ENCODE results near the gene ATP10D.

The ATP10D gene

GRCh38 chr4:47631161-47631560, 146.1 kb downstream of the ATP10D start:
- Histone ChIP-seq H3K9me3 (replicated peaks in 1 of 2; ENCODE audit: control insufficient read depth in 2 of 2, insufficient read depth in 1 of 2, low read depth in 1 of 2, low read length in 2 of 2) (no peaks in the 10 kb centered on the region), H2AFZ (ENCODE audit: low read length) (no peak overlapping the region), H2BK15ac (ENCODE audit: low read length) (no peak overlapping the region), H3K27me3 (ENCODE audit: control insufficient read depth in 3 of 3, insufficient read depth in 3 of 3, low read depth in 1 of 3, low read length in 3 of 3) (no peaks in the 10 kb centered on the region), H3K18ac (ENCODE audit: low read length) (no peak overlapping the region), H3K4ac (ENCODE audit: low read length) (no peak overlapping the region), H3K79me1 (ENCODE audit: low read depth, low read length) (no peaks in the 10 kb centered on the region), H3K4me2 (ENCODE audit: insufficient read depth, low read length, poor library complexity, severe bottlenecking) (no peak overlapping the region), H2BK12ac (ENCODE audit: low read length) (no peak overlapping the region), H3K23ac (ENCODE audit: low read depth, low read length, poor library complexity) (no peak overlapping the region), H2AK5ac (ENCODE audit: low read depth, low read length) (no peak overlapping the region), H3K14ac (ENCODE audit: low read length) (no peak overlapping the region), H4K8ac (ENCODE audit: low read depth, low read length) (no peak overlapping the region), H2BK5ac (ENCODE audit: low read length) (no peak overlapping the region), H3K36me3 (replicated peaks in 1 of 2; ENCODE audit: control insufficient read depth in 2 of 2, insufficient read depth in 2 of 2, low read length in 2 of 2) (no peaks in the 10 kb centered on the region), H3K27ac (replicated peaks; ENCODE audit: low read length) (no peak overlapping the region), H3K9ac (ENCODE audit: low read depth, low read length, poor library complexity) (no peak overlapping the region), H4K91ac (ENCODE audit: low read depth, low read length, poor library complexity) (no peak overlapping the region), H3K4me3 (ENCODE audit: low read length in 2 of 2) (no peak overlapping the region), H3K4me1 (ENCODE audit: control insufficient read depth in 2 of 2, insufficient read depth in 1 of 2, low read depth in 1 of 2, low read length in 2 of 2) (peaks cover 0 to 3% of the 10 kb centered on the region in 2 donors), H2BK120ac (ENCODE audit: low read depth, low read length) (no peak overlapping the region)
- WGBS, 2 donors (ENCODE audit: extremely low coverage in 2 of 2, insufficient read length in 2 of 2, insufficient replicate concordance in 1 of 2) = no CpG with 5 or more reads among the region's 4 CpGs
- DNase-seq (ENCODE audit: low spot score) = peak; percentile 4

- no peak overlapping the region for H4K8ac ChIP-seq (ENCODE audit: low read depth, low read length)
- no CpG with 5 or more reads among the region's 3 CpGs for WGBS, 2 donors (ENCODE audit: extremely low coverage in 2 of 2, insufficient read length in 2 of 2, insufficient replicate concordance in 1 of 2)
- no peak for DNase-seq (ENCODE audit: low spot score)
- no peak overlapping the region for H3K9ac ChIP-seq (ENCODE audit: low read depth, low read length, poor library complexity)
- H3K36me3 ChIP-seq (replicated peaks in 1 of 2; ENCODE audit: control insufficient read depth in 2 of 2, insufficient read depth in 2 of 2, low read length in 2 of 2) = no peaks in the 10 kb centered on the region
- no peak overlapping the region for H3K23ac ChIP-seq (ENCODE audit: low read depth, low read length, poor library complexity)
- H3K79me1 ChIP-seq (ENCODE audit: low read depth, low read length) = no peaks in the 10 kb centered on the region
- no peak overlapping the region for H3K18ac ChIP-seq (ENCODE audit: low read length)
- H4K91ac ChIP-seq (ENCODE audit: low read depth, low read length, poor library complexity) = no peak overlapping the region
- no peak overlapping the region for H3K14ac ChIP-seq (ENCODE audit: low read length)
- no peaks in the 10 kb centered on the region for H3K9me3 ChIP-seq (replicated peaks in 1 of 2; ENCODE audit: control insufficient read depth in 2 of 2, insufficient read depth in 1 of 2, low read depth in 1 of 2, low read length in 2 of 2)
- no peak overlapping the region for H3K4me2 ChIP-seq (ENCODE audit: insufficient read depth, low read length, poor library complexity, severe bottlenecking)
- no peak overlapping the region for H2BK120ac ChIP-seq (ENCODE audit: low read depth, low read length)
- no peak overlapping the region for H2BK12ac ChIP-seq (ENCODE audit: low read length)
- H3K27ac ChIP-seq (replicated peaks; ENCODE audit: low read length) = no peak overlapping the region
- no peaks in the 10 kb centered on the region for H3K27me3 ChIP-seq (ENCODE audit: control insufficient read depth in 3 of 3, insufficient read depth in 3 of 3, low read depth in 1 of 3, low read length in 3 of 3)
- H2BK5ac ChIP-seq (ENCODE audit: low read length) = no peak overlapping the region
- no peak overlapping the region for H3K4ac ChIP-seq (ENCODE audit: low read length)
- H3K4me1 ChIP-seq (ENCODE audit: control insufficient read depth in 2 of 2, insufficient read depth in 1 of 2, low read depth in 1 of 2, low read length in 2 of 2) = peaks cover 0 to 7% of the 10 kb centered on the region in 2 donors
- no peak overlapping the region for H2BK15ac ChIP-seq (ENCODE audit: low read length)
- no peak overlapping the region for H2AFZ ChIP-seq (ENCODE audit: low read length)
- no peak overlapping the region for H3K4me3 ChIP-seq (ENCODE audit: low read length in 2 of 2)
- no peak overlapping the region for H2AK5ac ChIP-seq (ENCODE audit: low read depth, low read length)
These were observed 154.5 kb downstream of the ATP10D start for GRCh38 chr4:47639531-47639930.

DNA sequence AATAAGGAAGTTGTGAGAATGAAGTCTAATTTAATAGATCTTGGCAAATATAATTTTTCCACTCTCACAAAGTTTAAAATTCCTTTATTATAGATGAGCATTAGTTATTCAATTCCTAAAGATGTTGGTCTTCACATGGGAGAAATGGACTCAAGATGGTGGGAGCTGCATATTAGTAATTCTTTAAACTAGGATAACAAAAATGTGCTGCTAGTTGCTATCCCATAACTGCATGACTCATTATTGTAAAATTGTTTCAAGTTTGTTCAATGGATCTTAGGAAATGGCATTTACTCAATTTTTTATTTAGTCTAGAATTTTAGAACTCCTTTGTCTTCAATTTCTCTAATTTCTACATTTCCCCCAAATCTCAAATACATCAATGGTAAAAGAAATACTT, 155.8 kb downstream of the ATP10D start:
- Histone ChIP-seq H3K9me3 (replicated peaks in 1 of 2; ENCODE audit: control insufficient read depth in 2 of 2, insufficient read depth in 1 of 2, low read depth in 1 of 2, low read length in 2 of 2) (no peaks in the 10 kb centered on the region), H4K91ac (ENCODE audit: low read depth, low read length, poor library complexity) (no peak overlapping the region), H3K23ac (ENCODE audit: low read depth, low read length, poor library complexity) (no peak overlapping the region), H3K4me3 (ENCODE audit: low read length in 2 of 2) (no peak overlapping the region), H3K14ac (ENCODE audit: low read length) (no peak overlapping the region), H3K4me2 (ENCODE audit: insufficient read depth, low read length, poor library complexity, severe bottlenecking) (no peak overlapping the region), H2BK120ac (ENCODE audit: low read depth, low read length) (no peak overlapping the region), H3K27me3 (ENCODE audit: control insufficient read depth in 3 of 3, insufficient read depth in 3 of 3, low read depth in 1 of 3, low read length in 3 of 3) (no peaks in the 10 kb centered on the region), H3K36me3 (replicated peaks in 1 of 2; ENCODE audit: control insufficient read depth in 2 of 2, insufficient read depth in 2 of 2, low read length in 2 of 2) (no peaks in the 10 kb centered on the region), H3K18ac (ENCODE audit: low read length) (no peak overlapping the region), H2BK15ac (ENCODE audit: low read length) (no peak overlapping the region), H2AFZ (ENCODE audit: low read length) (no peak overlapping the region), H2AK5ac (ENCODE audit: low read depth, low read length) (no peak overlapping the region), H3K9ac (ENCODE audit: low read depth, low read length, poor library complexity) (no peak overlapping the region), H4K8ac (ENCODE audit: low read depth, low read length) (no peak overlapping the region), H3K27ac (replicated peaks; ENCODE audit: low read length) (no peak overlapping the region), H3K79me1 (ENCODE audit: low read depth, low read length) (no peaks in the 10 kb centered on the region), H2BK5ac (ENCODE audit: low read length) (no peak overlapping the region), H3K4ac (ENCODE audit: low read length) (no peak overlapping the region), H2BK12ac (ENCODE audit: low read length) (no peak overlapping the region), H3K4me1 (ENCODE audit: control insufficient read depth in 2 of 2, insufficient read depth in 1 of 2, low read depth in 1 of 2, low read length in 2 of 2) (peaks cover 0 to 7% of the 10 kb centered on the region in 2 donors)
- DNase-seq (ENCODE audit: low spot score) = no peak

- no peak overlapping the region for H3K14ac ChIP-seq (ENCODE audit: low read length)
- H2BK120ac ChIP-seq (ENCODE audit: low read depth, low read length) = no peak overlapping the region
- no peak overlapping the region for H2BK5ac ChIP-seq (ENCODE audit: low read length)
- no peak overlapping the region for H3K27ac ChIP-seq (replicated peaks; ENCODE audit: low read length)
- no peak overlapping the region for H2BK15ac ChIP-seq (ENCODE audit: low read length)
- H3K4me3 ChIP-seq (ENCODE audit: low read length in 2 of 2) = no peak overlapping the region
- no peak overlapping the region for H3K18ac ChIP-seq (ENCODE audit: low read length)
- no peak overlapping the region for H2AFZ ChIP-seq (ENCODE audit: low read length)
- H3K4me2 ChIP-seq (ENCODE audit: insufficient read depth, low read length, poor library complexity, severe bottlenecking) = no peak overlapping the region
- no peak overlapping the region for H3K4ac ChIP-seq (ENCODE audit: low read length)
- H3K9ac ChIP-seq (ENCODE audit: low read depth, low read length, poor library complexity) = no peak overlapping the region
- no peak overlapping the region for H3K23ac ChIP-seq (ENCODE audit: low read depth, low read length, poor library complexity)
- no peaks in the 10 kb centered on the region for H3K36me3 ChIP-seq (replicated peaks in 1 of 2; ENCODE audit: control insufficient read depth in 2 of 2, insufficient read depth in 2 of 2, low read length in 2 of 2)
- H3K79me1 ChIP-seq (ENCODE audit: low read depth, low read length) = no peaks in the 10 kb centered on the region
- no peak overlapping the region for H2AK5ac ChIP-seq (ENCODE audit: low read depth, low read length)
- DNase-seq (ENCODE audit: low spot score) = no peak
- no peak overlapping the region for H2BK12ac ChIP-seq (ENCODE audit: low read length)
- H4K8ac ChIP-seq (ENCODE audit: low read depth, low read length) = no peak overlapping the region
- no peak overlapping the region for H4K91ac ChIP-seq (ENCODE audit: low read depth, low read length, poor library complexity)
- no peaks in the 10 kb centered on the region for H3K27me3 ChIP-seq (ENCODE audit: control insufficient read depth in 3 of 3, insufficient read depth in 3 of 3, low read depth in 1 of 3, low read length in 3 of 3)
- peaks cover 0 to 7% of the 10 kb centered on the region in 2 donors for H3K4me1 ChIP-seq (ENCODE audit: control insufficient read depth in 2 of 2, insufficient read depth in 1 of 2, low read depth in 1 of 2, low read length in 2 of 2)
- WGBS, 2 donors (ENCODE audit: extremely low coverage in 2 of 2, insufficient read length in 2 of 2, insufficient replicate concordance in 1 of 2) = no CpG with 5 or more reads among the region's 1 CpG
- no peaks in the 10 kb centered on the region for H3K9me3 ChIP-seq (replicated peaks in 1 of 2; ENCODE audit: control insufficient read depth in 2 of 2, insufficient read depth in 1 of 2, low read depth in 1 of 2, low read length in 2 of 2)
These were observed 156.7 kb downstream of the ATP10D start for GRCh38 chr4:47641755-47642154.

Data from neuronal stem cell (in vitro differentiated cells).